GM12878 (cell line): Measurements from ENCODE around the gene TGFB1I1.

Source experiments
- CBFB ChIP-seq: IDR thresholded peaks from 2 replicates; pipeline ENCODE4 v1.6.1; 2016; ENCODE audit warnings: antibody characterized with exemption, low read depth
- CHD1 ChIP-seq: IDR thresholded peaks from 2 replicates; pipeline ENCODE4 v1.6.1; 2012; ENCODE audit warnings: low read depth, low read length, improper control_type of control experiment
- RFX5 ChIP-seq: IDR thresholded peaks from 2 replicates; pipeline ENCODE4 v1.6.1; 2011; ENCODE audit warnings: low read depth, low read length, improper control_type of control experiment
- YBX1 ChIP-seq: fragments of 450-650 bp; IDR thresholded peaks from 2 replicates; pipeline ENCODE4 v1.6.1; 2016; ENCODE audit warnings: antibody characterized with exemption
- YY1 ChIP-seq: IDR thresholded peaks from 2 replicates; pipeline ENCODE4 v1.6.1; 2011; ENCODE audit warnings: low read depth, mild to moderate bottlenecking, low read length
- ZSCAN29 ChIP-seq: fragments of 450-650 bp; IDR thresholded peaks from 2 replicates; pipeline ENCODE4 v1.6.1; 2017; ENCODE audit warnings: mild to moderate bottlenecking, moderate library complexity
- TF ChIP-seq, protein P1 (sequence below): IDR thresholded peaks from 2 replicates; pipeline ENCODE4 v1.6.1; 2011; ENCODE audit warnings: low read depth, low read length, improper control_type of control experiment, borderline replicate concordance

- TF ChIP-seq ZSCAN29 (no peak), CBFB (no peak), YBX1 (no peak), CHD1 (no peak), YY1 (no peak), RFX5 (no peak)
- TF ChIP-seq, protein P1, sequence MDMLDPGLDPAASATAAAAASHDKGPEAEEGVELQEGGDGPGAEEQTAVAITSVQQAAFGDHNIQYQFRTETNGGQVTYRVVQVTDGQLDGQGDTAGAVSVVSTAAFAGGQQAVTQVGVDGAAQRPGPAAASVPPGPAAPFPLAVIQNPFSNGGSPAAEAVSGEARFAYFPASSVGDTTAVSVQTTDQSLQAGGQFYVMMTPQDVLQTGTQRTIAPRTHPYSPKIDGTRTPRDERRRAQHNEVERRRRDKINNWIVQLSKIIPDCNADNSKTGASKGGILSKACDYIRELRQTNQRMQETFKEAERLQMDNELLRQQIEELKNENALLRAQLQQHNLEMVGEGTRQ: no peak
Measured at GRCh38 chr16:31429314-31429713, 42.6 kb upstream of the TGFB1I1 start.
